H9 (cell line): ENCODE measurements around the gene KRTAP10-6. TPM values are rescaled to one million over a fixed set of nuclear protein-coding genes. Genes with fewer than 3 reads are reported as not detected.
A peak's percentile ranks its signal among the peaks of the same experiment; 100 is the strongest.

Experiments
- DNase-seq: peaks from one replicate; pipeline ENCODE4 v3.0.0-alpha.2; 2017
- H2AFZ ChIP-seq: one replicate; pipeline ENCODE4 v1.6.1; 2013; ENCODE audit warnings: mild to moderate bottlenecking, low read length, control low read depth, moderate library complexity
- H2AK5ac ChIP-seq: 2 replicates; pipeline ENCODE4 v1.6.1; 2013; ENCODE audit warnings: low read length, control low read depth, mixed read lengths; ENCODE audit not compliant: insufficient read length
- H2BK120ac ChIP-seq: one replicate; pipeline ENCODE4 v1.6.1; 2013; ENCODE audit warnings: low read depth, mild to moderate bottlenecking, low read length, control low read depth, inconsistent platforms; ENCODE audit not compliant: poor library complexity, severe bottlenecking
- H2BK12ac ChIP-seq: 2 replicates; pipeline ENCODE4 v1.6.1; 2013; ENCODE audit warnings: low read length, control low read depth, mixed read lengths, low read depth; ENCODE audit not compliant: insufficient read length
- H2BK15ac ChIP-seq: 2 replicates; pipeline ENCODE4 v1.6.1; 2013; ENCODE audit warnings: low read depth, low read length, control low read depth
- H2BK20ac ChIP-seq: one replicate; pipeline ENCODE4 v1.6.1; 2013; ENCODE audit warnings: low read depth, mild to moderate bottlenecking, low read length, control low read depth, inconsistent platforms; ENCODE audit not compliant: poor library complexity, severe bottlenecking
- H2BK5ac ChIP-seq: 2 replicates; pipeline ENCODE4 v1.6.1; 2013; ENCODE audit warnings: low read length, control low read depth, mixed read lengths; ENCODE audit not compliant: insufficient read length
- H3K14ac ChIP-seq: 2 replicates; pipeline ENCODE4 v1.6.1; 2013; ENCODE audit warnings: low read length, control low read depth; ENCODE audit not compliant: insufficient read depth
- H3K18ac ChIP-seq: 2 replicates; pipeline ENCODE4 v1.6.1; 2013; ENCODE audit warnings: low read depth, mild to moderate bottlenecking, mixed read lengths, low read length, control low read depth; ENCODE audit not compliant: insufficient read length
- H3K23ac ChIP-seq: 2 replicates; pipeline ENCODE4 v1.6.1; 2013; ENCODE audit warnings: low read length, control low read depth, mixed read lengths, low read depth; ENCODE audit not compliant: insufficient read length
- H3K23me2 ChIP-seq: 2 replicates; pipeline ENCODE4 v1.6.1; 2013; ENCODE audit warnings: low read depth, mild to moderate bottlenecking, mixed read lengths, low read length, control low read depth; ENCODE audit not compliant: insufficient read length, poor library complexity, severe bottlenecking
- H3K27ac ChIP-seq: 2 replicates; pipeline ENCODE4 v1.5.1; 2013; ENCODE audit warnings: low read length, control low read depth, mixed read lengths, low read depth; ENCODE audit not compliant: insufficient read length
- H3K27me3 ChIP-seq: 2 replicates; pipeline ENCODE4 v1.6.1; 2013; ENCODE audit warnings: low read length, control low read depth, inconsistent platforms; ENCODE audit not compliant: insufficient read depth
- H3K4ac ChIP-seq: 2 replicates; pipeline ENCODE4 v1.6.1; 2013; ENCODE audit warnings: low read depth, mild to moderate bottlenecking, control low read depth, inconsistent platforms, low read length, moderate library complexity
- H3K4me1 ChIP-seq: 2 replicates; pipeline ENCODE4 v1.6.1; 2013; ENCODE audit warnings: low read length, control low read depth, inconsistent platforms; ENCODE audit not compliant: insufficient read depth
- H3K4me2 ChIP-seq: 2 replicates; pipeline ENCODE4 v1.6.1; 2013; ENCODE audit warnings: low read length, control low read depth, mixed read lengths; ENCODE audit not compliant: insufficient read length, insufficient read depth
- H3K56ac ChIP-seq: 2 replicates; pipeline ENCODE4 v1.6.1; 2013; ENCODE audit warnings: low read depth, mild to moderate bottlenecking, mixed read lengths, low read length, control low read depth; ENCODE audit not compliant: insufficient read length
- H3K79me1 ChIP-seq: 2 replicates; pipeline ENCODE4 v1.6.1; 2013; ENCODE audit warnings: low read depth, mild to moderate bottlenecking, moderate library complexity, low read length, control low read depth, inconsistent platforms; ENCODE audit not compliant: insufficient read depth, poor library complexity, severe bottlenecking
- H3K79me2 ChIP-seq: 2 replicates; pipeline ENCODE4 v1.6.1; 2013; ENCODE audit warnings: low read length, control low read depth, inconsistent platforms; ENCODE audit not compliant: insufficient read depth
- H3K9ac ChIP-seq: 2 replicates; pipeline ENCODE4 v1.6.1; 2013; ENCODE audit warnings: low read length, control low read depth, mixed read lengths; ENCODE audit not compliant: insufficient read length; ENCODE audit errors: extremely low read depth
- H3K9me3 ChIP-seq: one replicate; pipeline ENCODE4 v1.6.1; 2013; ENCODE audit warnings: low read depth, low read length, inconsistent platforms; ENCODE audit not compliant: control insufficient read depth
- H3T11ph ChIP-seq: one replicate; pipeline ENCODE4 v1.6.1; 2013; ENCODE audit warnings: mild to moderate bottlenecking, low read length, control low read depth, inconsistent platforms
- H4K20me1 ChIP-seq: one replicate; pipeline ENCODE4 v1.6.1; 2013; ENCODE audit not compliant: control insufficient read depth, insufficient read length, insufficient read depth
- H4K5ac ChIP-seq: 2 replicates; pipeline ENCODE4 v1.6.1; 2013; ENCODE audit warnings: low read depth, mild to moderate bottlenecking, mixed read lengths, low read length, control low read depth; ENCODE audit not compliant: insufficient read length
- H4K8ac ChIP-seq: replicated peaks from 2 replicates; pipeline ENCODE4 v1.6.1; 2013; ENCODE audit warnings: low read length, control low read depth, mixed read lengths, low read depth; ENCODE audit not compliant: insufficient read length
- H4K91ac ChIP-seq: 2 replicates; pipeline ENCODE4 v1.6.1; 2013; ENCODE audit warnings: low read depth, mild to moderate bottlenecking, moderate library complexity, mixed read lengths, low read length, control low read depth; ENCODE audit not compliant: insufficient read length
- H3K27ac Mint-ChIP-seq, 3 experiments: 2 replicates in 2 of 3; 3 replicates in 1 of 3; pipeline ENCODE4 v1.8.0; 2020 to 2021; ENCODE audit warnings: mixed read lengths in 3 of 3, mild to moderate bottlenecking in 1 of 3, moderate library complexity in 1 of 3
- H3K27me3 Mint-ChIP-seq: 2 replicates; pipeline ENCODE4 v1.8.0; 2021; ENCODE audit warnings: low read depth, mild to moderate bottlenecking, moderate library complexity, mixed read lengths
- H3K36me3 Mint-ChIP-seq, 3 experiments: 2 replicates in 2 of 3; 3 replicates in 1 of 3; pipeline ENCODE4 v1.8.0; 2020 to 2021; ENCODE audit warnings: low read depth in 3 of 3, mixed read lengths in 3 of 3; ENCODE audit not compliant: insufficient read depth in 1 of 3
- H3K4me1 Mint-ChIP-seq, 2 experiments: 2 replicates each; pipeline ENCODE4 v1.8.0; 2020; ENCODE audit warnings: mixed read lengths in 2 of 2
- H3K4me3 Mint-ChIP-seq, 2 experiments: 2 replicates in 1 of 2; 3 replicates in 1 of 2; pipeline ENCODE4 v1.8.0; 2020 to 2021; ENCODE audit warnings: mild to moderate bottlenecking in 2 of 2, mixed read lengths in 2 of 2, moderate library complexity in 1 of 2
- H3K9me3 Mint-ChIP-seq, 2 experiments: 2 replicates in 1 of 2; 3 replicates in 1 of 2; pipeline ENCODE4 v1.8.0; 2020; ENCODE audit warnings: mild to moderate bottlenecking in 2 of 2, mixed read lengths in 2 of 2, moderate library complexity in 1 of 2
- WGBS: extraction: QIAGEN DNeasy Blood & Tissue Kit; methylation state at CpG from one replicate; pipeline ENCODE4 v1.1.7; 2013; ENCODE audit warnings: missing lambda C conversion rate, low lambda C conversion rate, mixed read lengths; ENCODE audit not compliant: insufficient read length; ENCODE audit errors: extremely low coverage; 5-methylcytosine and 5-hydroxymethylcytosine counted together
- total RNA-seq: library from RNA; stranded (reverse); gene quantifications from 2 replicates; pipeline ENCODE4 v1.2.1, GENCODE V29; 2021
- TF ChIP-seq, protein P1 (sequence below): fragments of 200-600 bp; sonication (generic); conservative IDR thresholded peaks from 3 replicates; pipeline ENCODE4 v1.8.0; 2021; ENCODE audit warnings: antibody characterized with exemption, mild to moderate bottlenecking

The KRTAP10-6 gene
- total RNA-seq, 1 experiment from 2014 or later, result not detected

DNA sequence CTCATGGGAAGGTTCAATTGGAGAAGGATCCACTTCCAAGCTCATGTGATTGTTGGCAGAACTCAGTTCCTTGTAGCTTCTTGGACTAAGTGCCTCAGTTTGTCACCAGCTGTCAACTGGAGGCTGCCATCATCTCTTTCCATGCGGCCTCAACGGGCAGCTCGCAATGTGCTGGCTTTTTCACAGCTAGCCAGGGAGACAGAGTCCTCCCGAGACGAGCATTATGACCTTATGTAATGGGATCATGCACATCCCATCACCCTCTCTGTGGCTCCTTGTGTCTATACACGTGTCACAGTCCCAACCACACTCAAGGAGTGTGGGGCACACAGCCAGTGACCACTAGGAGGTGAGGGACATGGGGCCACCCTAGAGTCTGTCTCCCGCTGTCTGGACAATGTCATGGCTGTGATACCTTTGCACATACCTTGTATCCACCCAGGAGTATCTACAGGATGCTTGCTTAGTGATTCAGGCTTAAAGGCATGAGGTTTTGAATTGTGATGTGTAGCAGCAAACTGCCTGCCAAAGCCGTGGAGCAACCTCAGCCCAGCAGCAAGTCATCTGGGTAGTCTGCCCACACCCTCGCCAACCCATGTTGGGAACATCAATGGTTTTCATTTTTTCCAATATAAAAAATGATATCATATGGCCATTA, 3.9 kb upstream of the KRTAP10-6 start:
- Histone ChIP-seq H2BK15ac (no peak overlapping the region), H2BK5ac (no peak overlapping the region), H3K4ac (no peak overlapping the region; the same call in 1 of the 2 replicates), H3K18ac (no peak overlapping the region), H3K9ac (no peak overlapping the region), H3K9me3 (no peaks in the 10 kb centered on the region), H3K27me3 (no peaks in the 10 kb centered on the region), H4K91ac (no peak overlapping the region), H3K23me2 (no peaks in the 10 kb centered on the region), H3K14ac (no peak overlapping the region), H3K4me1 (no peaks in the 10 kb centered on the region; the same call in 1 of the 2 replicates), H3K4me2 (no peak overlapping the region), H2BK120ac (no peak overlapping the region), H4K20me1 (no peaks in the 10 kb centered on the region), H3K23ac (no peak overlapping the region), H2BK20ac (no peak overlapping the region), H4K8ac (no peak overlapping the region), H3K79me2 (no peaks in the 10 kb centered on the region), H2AK5ac (no peak overlapping the region), H3K56ac (no peak overlapping the region), H3K79me1 (no peaks in the 10 kb centered on the region), H3T11ph (no peak overlapping the region), H2BK12ac (no peak overlapping the region), H4K5ac (no peak overlapping the region), H2AFZ (no peak overlapping the region), H3K27ac (no peak overlapping the region)
- no CpG with 5 or more reads among the region's 9 CpGs for WGBS
- Mint-ChIP-seq H3K4me1 (peaks cover 50 to 56% of the 10 kb centered on the region in 2 experiments), H3K27me3 (no peaks in the 10 kb centered on the region; the same call in none of the 2 replicates), H3K27ac (no peak overlapping the region), H3K36me3 (peaks cover 0 to 4% (median 0%) of the 10 kb centered on the region in 3 experiments; a peak in 1 of 7 replicates), H3K9me3 (no peaks in the 10 kb centered on the region; a peak in 2 of 5 replicates), H3K4me3 (no peak overlapping the region)
- TF ChIP-seq, protein P1, sequence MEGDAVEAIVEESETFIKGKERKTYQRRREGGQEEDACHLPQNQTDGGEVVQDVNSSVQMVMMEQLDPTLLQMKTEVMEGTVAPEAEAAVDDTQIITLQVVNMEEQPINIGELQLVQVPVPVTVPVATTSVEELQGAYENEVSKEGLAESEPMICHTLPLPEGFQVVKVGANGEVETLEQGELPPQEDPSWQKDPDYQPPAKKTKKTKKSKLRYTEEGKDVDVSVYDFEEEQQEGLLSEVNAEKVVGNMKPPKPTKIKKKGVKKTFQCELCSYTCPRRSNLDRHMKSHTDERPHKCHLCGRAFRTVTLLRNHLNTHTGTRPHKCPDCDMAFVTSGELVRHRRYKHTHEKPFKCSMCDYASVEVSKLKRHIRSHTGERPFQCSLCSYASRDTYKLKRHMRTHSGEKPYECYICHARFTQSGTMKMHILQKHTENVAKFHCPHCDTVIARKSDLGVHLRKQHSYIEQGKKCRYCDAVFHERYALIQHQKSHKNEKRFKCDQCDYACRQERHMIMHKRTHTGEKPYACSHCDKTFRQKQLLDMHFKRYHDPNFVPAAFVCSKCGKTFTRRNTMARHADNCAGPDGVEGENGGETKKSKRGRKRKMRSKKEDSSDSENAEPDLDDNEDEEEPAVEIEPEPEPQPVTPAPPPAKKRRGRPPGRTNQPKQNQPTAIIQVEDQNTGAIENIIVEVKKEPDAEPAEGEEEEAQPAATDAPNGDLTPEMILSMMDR, result no peak
- peak; percentile 23 for DNase-seq
